ENCODE results near the gene PTPRK.

- TF ChIP-seq POLR2AphosphoS5 (IDR thresholded peaks at IDR 0.05; ENCODE audit: low read depth) (no peak), CTCF (conservative IDR thresholded peaks at IDR 0.05; ENCODE audit: low read depth in 2 of 2) (no peak), EZH2 (IDR thresholded peaks at IDR 0.05; ENCODE audit: low read depth, unreplicated experiment) (no peak), EZH2phosphoT487 (IDR thresholded peaks at IDR 0.05; ENCODE audit: unreplicated experiment) (no peak), ZNF114 (CRISPR knock-in tag; IDR thresholded peaks at IDR 0.05) (no peak), CREB1 (CRISPR knock-in tag; IDR thresholded peaks at IDR 0.05; ENCODE audit: low read depth) (no peak), ZNF331 (CRISPR knock-in tag; IDR thresholded peaks at IDR 0.05; ENCODE audit: low read depth) (no peak), NANOG (IDR thresholded peaks at IDR 0.05; ENCODE audit: borderline replicate concordance) (no peak), JUNB (IDR thresholded peaks at IDR 0.05; ENCODE audit: unreplicated experiment) (no peak), REST (IDR thresholded peaks at IDR 0.05; ENCODE audit: unreplicated experiment) (no peak), ZNF462 (CRISPR knock-in tag; IDR thresholded peaks at IDR 0.05) (no peak), ETS1 (IDR thresholded peaks at IDR 0.05) (no peak), STAT1 (IDR thresholded peaks at IDR 0.05; ENCODE audit: unreplicated experiment) (no peak)
Observed at GRCh38 chr6:127934956-127935355, 585.4 kb downstream of the PTPRK start.
